Calu3 (cell line): Measurements from ENCODE around the gene ATXN7L1. TPM values are rescaled to one million over a fixed set of nuclear protein-coding genes. Genes with fewer than 3 reads are reported as not detected.

Source experiments
- BruUV-seq: library from RNA; stranded (reverse); fragments of 400-500 nt; replicated peaks from 2 replicates; lab custom pipeline; 2021; lab: Mats Ljungman, UMichigan
- CTCF ChIA-PET: fragments of 300-600 bp; sonication (Branson Sonifier 250); formaldehyde crosslinking; loops from one replicate; lab custom pipeline; 2022; ENCODE audit warnings: antibody characterized with exemption; lab: Charles Lee
- DNase-seq: peaks from one replicate; pipeline ENCODE4 v3.0.0; 2022
- H3K27ac Mint-ChIP-seq: one replicate; pipeline ENCODE4 v1.8.0; 2022; ENCODE audit warnings: mixed read lengths; ENCODE audit not compliant: unreplicated experiment
- H3K27me3 Mint-ChIP-seq: one replicate; pipeline ENCODE4 v1.8.0; 2022; ENCODE audit warnings: mixed read lengths; ENCODE audit not compliant: unreplicated experiment
- H3K36me3 Mint-ChIP-seq: one replicate; pipeline ENCODE4 v1.8.0; 2022; ENCODE audit warnings: mild to moderate bottlenecking, moderate library complexity, mixed read lengths; ENCODE audit not compliant: insufficient read depth, unreplicated experiment
- H3K4me1 Mint-ChIP-seq: one replicate; pipeline ENCODE4 v1.8.0; 2022; ENCODE audit warnings: mild to moderate bottlenecking, low read depth, mixed read lengths; ENCODE audit not compliant: unreplicated experiment
- H3K4me3 Mint-ChIP-seq: one replicate; pipeline ENCODE4 v1.8.0; 2022; ENCODE audit warnings: mild to moderate bottlenecking, low read depth, moderate library complexity, mixed read lengths; ENCODE audit not compliant: unreplicated experiment
- H3K9me3 Mint-ChIP-seq: one replicate; pipeline ENCODE4 v1.8.0; 2022; ENCODE audit warnings: low read depth, mixed read lengths; ENCODE audit not compliant: unreplicated experiment
- CTCF ChIP-seq: fragments of 200-600 bp; IDR thresholded peaks from one replicate; pipeline ENCODE4 v1.8.0; 2022; ENCODE audit warnings: antibody characterized with exemption; ENCODE audit not compliant: unreplicated experiment
- intact Hi-C: fragments of 100-400 bp; cut with micrococcal nuclease; formaldehyde crosslinking; loops from one replicate; pipeline ENCODE4 v1.10.0; 2022; ENCODE audit not compliant: unreplicated experiment
- total RNA-seq: library from RNA; stranded (reverse); gene quantifications from 2 replicates; pipeline ENCODE4 v1.2.3, GENCODE V29; 2022

ATXN7L1 gene
- total RNA-seq, 1 experiment from 2014 or later: 12.0 TPM

GRCh38 chr7:105640956-105641810, 235.2 kb downstream of the ATXN7L1 start:
- Mint-ChIP-seq H3K36me3 (no peaks in the 10 kb centered on the region), H3K27me3 (no peaks in the 10 kb centered on the region), H3K9me3 (no peaks in the 10 kb centered on the region), H3K4me1 (no peaks in the 10 kb centered on the region), H3K27ac (no peak overlapping the region), H3K4me3 (no peak overlapping the region)
- CTCF ChIA-PET: no interaction called here
- DNase-seq: no peak
- TF ChIP-seq CTCF: no peak
- intact Hi-C loops: no loop called here
- BruUV-seq: no TSS peak

GRCh38 chr7:105639667-105640493, 236.5 kb downstream of the ATXN7L1 start:
- Mint-ChIP-seq H3K27ac (no peak overlapping the region), H3K4me1 (no peaks in the 10 kb centered on the region), H3K4me3 (no peak overlapping the region), H3K27me3 (no peaks in the 10 kb centered on the region), H3K9me3 (no peaks in the 10 kb centered on the region), H3K36me3 (no peaks in the 10 kb centered on the region)
- no peak for DNase-seq
- no TSS peak for BruUV-seq
- CTCF ChIA-PET: no interaction called here
- intact Hi-C loops: no loop called here
- no peak for TF ChIP-seq CTCF

GRCh38 chr7:105638902-105639495, 237.4 kb downstream of the ATXN7L1 start:
- intact Hi-C loops: no loop called here
- BruUV-seq: no TSS peak
- Mint-ChIP-seq H3K27ac (no peak overlapping the region), H3K4me3 (no peak overlapping the region), H3K9me3 (no peaks in the 10 kb centered on the region), H3K4me1 (no peaks in the 10 kb centered on the region), H3K36me3 (no peaks in the 10 kb centered on the region), H3K27me3 (no peaks in the 10 kb centered on the region)
- TF ChIP-seq CTCF: no peak
- no peak for DNase-seq
- CTCF ChIA-PET: interaction anchor here (1.0 kb wide), 1 partner anchor 108 kb away, joined by 3 read pairs; no protein-coding TSS in a partner anchor

DNA sequence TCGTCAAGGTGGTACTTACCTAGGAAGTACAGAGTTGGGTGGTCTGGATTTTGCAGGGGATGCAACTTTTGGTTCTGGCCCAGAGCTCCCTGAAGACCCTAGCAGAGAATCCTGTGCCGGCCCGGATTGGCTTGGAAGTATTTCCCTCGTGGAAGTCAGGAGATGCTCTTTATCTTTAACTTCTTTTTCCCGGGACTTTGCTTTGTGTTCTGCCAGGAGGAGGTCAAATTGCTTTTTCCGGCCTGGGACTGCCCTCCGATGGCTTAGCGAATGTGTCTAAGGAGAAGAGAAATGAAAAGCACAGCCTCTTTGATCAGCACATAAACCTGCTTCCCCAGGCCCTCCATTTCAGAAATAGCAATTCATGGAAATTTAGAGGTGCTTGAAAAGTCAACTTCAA, 238.1 kb downstream of the ATXN7L1 start:
- intact Hi-C loops: no loop called here
- Mint-ChIP-seq H3K27ac (no peak overlapping the region), H3K27me3 (no peaks in the 10 kb centered on the region), H3K4me1 (no peaks in the 10 kb centered on the region), H3K36me3 (no peaks in the 10 kb centered on the region), H3K4me3 (no peak overlapping the region), H3K9me3 (no peaks in the 10 kb centered on the region)
- TF ChIP-seq CTCF: no peak
- BruUV-seq: no TSS peak
- CTCF ChIA-PET: interaction anchor here (1.0 kb wide), 1 partner anchor 107 kb away, joined by 3 read pairs; no protein-coding TSS in a partner anchor
- DNase-seq: no peak
